ENCODE results near the gene LSM14B. TPM values are rescaled to one million over a fixed set of nuclear protein-coding genes. Genes with fewer than 3 reads are reported as not detected.

The LSM14B gene
- total RNA-seq, 1 donor from 2014 or later, result 51.7 TPM

- no peak for DNase-seq
- intact Hi-C loops (cut with DNase I), result no loop called here
- no peak for ATAC-seq (ENCODE audit: poor library complexity)
Observed at GRCh38 chr20:62126141-62126540, 3.9 kb downstream of the LSM14B start.

GRCh38 chr20:62127799-62128198 is 5.5 kb downstream of the LSM14B start:
- intact Hi-C loops (cut with DNase I), result no loop called here
- ATAC-seq (ENCODE audit: poor library complexity) (no peak), DNase-seq (no peak)

GRCh38 chr20:62128502-62128901 is 6.2 kb downstream of the LSM14B start:
- intact Hi-C loops (cut with DNase I), result no loop called here
- ATAC-seq (ENCODE audit: poor library complexity), result peak; percentile 58
- DNase-seq, result no peak

GRCh38 chr20:62129731-62130531 is 7.7 kb downstream of the LSM14B start:
- DNase-seq (no peak), ATAC-seq (ENCODE audit: poor library complexity) (no peak)
- intact Hi-C loops (cut with DNase I), result loop anchor here (5.0 kb wide), 1 partner anchor 68 kb away; no protein-coding TSS in a partner anchor

GRCh38 chr20:62131560-62132320 is 9.5 kb downstream of the LSM14B start:
- ATAC-seq (ENCODE audit: poor library complexity), result no peak
- DNase-seq, result no peak
- intact Hi-C loops (cut with DNase I), result loop anchor here (5.0 kb wide), 1 partner anchor 69 kb away; no protein-coding TSS in a partner anchor

- no peak for DNase-seq
- intact Hi-C loops (cut with DNase I), result loop anchor here (5.0 kb wide), 1 partner anchor 70 kb away; no protein-coding TSS in a partner anchor
- ATAC-seq (ENCODE audit: poor library complexity), result no peak
Observed at GRCh38 chr20:62132421-62132820, 10.1 kb downstream of the LSM14B start.

GRCh38 chr20:62133051-62133845 is 11.0 kb downstream of the LSM14B start:
- ATAC-seq (ENCODE audit: poor library complexity) (peak; percentile 53), DNase-seq (peak; percentile 71)
- intact Hi-C loops (cut with DNase I), result loop anchor here (5.0 kb wide), 1 partner anchor 71 kb away; no protein-coding TSS in a partner anchor

- DNase-seq, result no peak
- intact Hi-C loops (cut with DNase I), result loop anchor here (5.0 kb wide), 1 partner anchor 72 kb away; no protein-coding TSS in a partner anchor
- peak; percentile 57 for ATAC-seq (ENCODE audit: poor library complexity)
Observed at GRCh38 chr20:62133864-62134263, 11.6 kb downstream of the LSM14B start.

- intact Hi-C loops (cut with DNase I), result loop anchor here (5.0 kb wide), 2 partner anchors 72 to 107 kb away; no protein-coding TSS in a partner anchor
- ATAC-seq (ENCODE audit: poor library complexity) (peak; percentile 19), DNase-seq (peak; percentile 59)
Observed at GRCh38 chr20:62134735-62135231, 12.5 kb downstream of the LSM14B start.

- intact Hi-C loops (cut with DNase I), result loop anchor here (5.0 kb wide), 1 partner anchor 108 kb away; no protein-coding TSS in a partner anchor
- no peak for DNase-seq
- ATAC-seq (ENCODE audit: poor library complexity), result no peak
Observed at GRCh38 chr20:62135573-62136266, 13.4 kb downstream of the LSM14B start.

- intact Hi-C loops (cut with DNase I), result loop anchor here (5.0 kb wide), 1 partner anchor 109 kb away; no protein-coding TSS in a partner anchor
- peak; percentile 32 for ATAC-seq (ENCODE audit: poor library complexity)
- DNase-seq, result peak; percentile 83
Observed at GRCh38 chr20:62136283-62137091, 14.2 kb downstream of the LSM14B start.

GRCh38 chr20:62137092-62137384 is 14.8 kb downstream of the LSM14B start:
- ATAC-seq (ENCODE audit: poor library complexity), result no peak
- no peak for DNase-seq
- intact Hi-C loops (cut with DNase I), result loop anchor here (5.0 kb wide), 1 partner anchor 110 kb away; no protein-coding TSS in a partner anchor

- intact Hi-C loops (cut with DNase I), result loop anchor here (5.0 kb wide), 1 partner anchor 110 kb away; no protein-coding TSS in a partner anchor
- ATAC-seq (ENCODE audit: poor library complexity) (no peak), DNase-seq (no peak)
Observed at GRCh38 chr20:62137478-62138203, 15.4 kb downstream of the LSM14B start.

- DNase-seq, result no peak
- ATAC-seq (ENCODE audit: poor library complexity), result no peak
- intact Hi-C loops (cut with DNase I), result loop anchor here (5.0 kb wide), 1 partner anchor 111 kb away; no protein-coding TSS in a partner anchor
Observed at GRCh38 chr20:62138204-62138543, 15.9 kb downstream of the LSM14B start.

GRCh38 chr20:62138912-62139311 is 16.6 kb downstream of the LSM14B start:
- no peak for DNase-seq
- no peak for ATAC-seq (ENCODE audit: poor library complexity)
- intact Hi-C loops (cut with DNase I), result loop anchor here (5.0 kb wide), 1 partner anchor 112 kb away; no protein-coding TSS in a partner anchor

- intact Hi-C loops (cut with DNase I), result loop anchor here (5.0 kb wide), 1 partner anchor 112 kb away; no protein-coding TSS in a partner anchor
- ATAC-seq (ENCODE audit: poor library complexity) (no peak), DNase-seq (no peak)
Observed at GRCh38 chr20:62139636-62140035, 17.4 kb downstream of the LSM14B start.
